Measurements from ENCODE around the gene MAP2K1.
"Not testable (repeated sequence)": the region's sequence is repeated elsewhere in the genome, so short reads cannot be mapped to it uniquely, and the experiment has no call there.

MAP2K1 gene

DNA sequence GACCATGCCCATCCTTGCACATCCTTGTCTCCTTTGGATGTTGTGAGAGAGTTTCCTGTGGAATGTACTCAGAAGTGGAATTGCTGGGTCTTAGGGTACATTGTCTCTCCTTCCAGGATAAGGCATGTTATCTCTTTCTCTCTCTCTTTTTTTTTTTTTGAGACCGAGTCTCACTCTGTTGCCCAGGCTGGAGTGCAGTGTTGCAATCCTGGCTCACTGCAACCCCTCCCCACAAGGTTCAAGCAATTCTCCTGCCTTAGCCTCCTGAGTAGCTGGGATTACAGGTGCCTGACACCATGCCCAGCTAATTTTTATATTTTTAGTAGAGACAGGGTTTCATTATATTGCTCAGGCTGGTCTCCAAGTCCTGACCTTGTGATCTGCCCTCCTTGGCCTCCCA lies 6.3 kb downstream of the MAP2K1 start:
- DNase-seq (ENCODE audit: low read depth) = not testable (repeated sequence)

DNA sequence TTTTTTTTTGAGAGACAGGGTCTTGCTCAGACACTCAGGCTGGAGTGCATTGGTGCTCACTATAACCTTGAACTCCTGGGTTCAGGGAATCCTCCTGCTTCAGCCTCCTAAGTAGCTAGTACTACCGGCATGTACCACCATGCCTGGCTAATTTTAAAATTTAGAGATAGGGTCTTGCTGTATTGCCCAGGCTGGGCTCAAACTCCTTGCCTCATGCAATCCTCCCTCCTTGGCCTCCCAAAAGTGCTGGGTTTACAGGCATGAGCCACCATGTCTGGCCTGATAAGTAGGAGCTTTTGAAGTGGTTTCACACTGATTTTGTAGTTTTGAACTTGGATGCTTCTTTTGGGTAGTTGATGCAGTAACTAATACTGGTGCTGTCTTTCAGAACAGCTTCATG lies 7.8 kb downstream of the MAP2K1 start:
- no peak for DNase-seq (ENCODE audit: low read depth)

DNA sequence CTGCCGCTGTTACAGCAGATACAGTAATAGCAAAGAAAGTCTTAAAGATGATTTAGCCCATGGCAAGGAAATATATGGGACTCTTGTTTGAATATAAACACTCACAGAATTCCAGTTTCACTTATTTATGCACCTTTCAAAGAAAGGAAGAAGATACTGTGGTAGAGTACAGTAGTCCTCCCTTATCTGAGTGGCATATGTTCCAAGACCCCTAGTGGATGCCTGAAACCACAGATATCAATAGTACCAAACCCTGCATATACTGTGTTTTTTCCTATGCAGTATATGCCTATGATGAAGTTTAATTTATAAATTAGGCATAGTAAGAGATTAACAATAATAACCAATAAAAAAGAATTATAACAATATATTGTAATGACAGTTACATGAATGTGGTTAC lies 8.2 kb downstream of the MAP2K1 start:
- no peak for DNase-seq (ENCODE audit: low read depth)

DNA sequence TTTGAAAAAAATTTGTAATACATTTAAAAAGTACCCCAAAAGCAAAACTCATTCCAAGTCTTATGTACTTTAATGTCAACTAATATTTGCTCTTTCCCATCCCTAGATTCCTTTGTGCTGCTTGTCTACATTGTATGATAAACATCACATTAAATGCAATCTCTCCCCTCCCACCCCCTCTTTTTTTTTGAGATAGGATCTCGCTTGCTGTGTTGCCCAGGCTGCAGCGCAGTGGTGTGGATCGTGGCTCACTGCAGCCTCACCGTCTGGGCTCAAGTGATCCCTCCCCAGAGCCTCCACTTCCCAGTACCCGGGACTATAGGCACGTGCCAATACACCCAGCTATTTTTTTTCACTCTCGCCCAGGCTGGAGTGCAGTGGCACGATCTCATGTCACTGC lies 12.6 kb downstream of the MAP2K1 start:
- no peak for DNase-seq (ENCODE audit: low read depth)

DNA sequence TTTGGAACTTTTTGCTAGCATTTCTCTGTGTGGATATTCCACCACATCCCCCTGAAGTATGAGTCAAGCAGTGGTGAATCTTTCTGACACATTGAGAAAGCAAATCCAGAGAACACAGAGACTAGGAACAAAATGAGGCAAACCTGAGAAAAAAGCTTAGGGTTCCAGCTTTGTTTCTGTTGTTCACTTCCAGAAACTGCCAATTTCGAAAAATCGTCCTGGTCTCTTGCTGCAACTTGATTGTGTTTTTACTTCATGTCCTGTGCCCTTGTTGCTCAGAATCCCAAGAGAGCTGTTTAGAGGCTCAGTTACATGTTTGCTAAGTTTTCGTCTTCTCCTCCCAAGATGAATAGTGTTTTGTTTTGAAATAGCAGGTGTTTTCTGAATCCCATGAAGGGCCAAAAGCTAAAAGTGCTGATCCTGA lies 13.7 kb downstream of the MAP2K1 start:
- no peak for DNase-seq (ENCODE audit: low read depth)

DNA sequence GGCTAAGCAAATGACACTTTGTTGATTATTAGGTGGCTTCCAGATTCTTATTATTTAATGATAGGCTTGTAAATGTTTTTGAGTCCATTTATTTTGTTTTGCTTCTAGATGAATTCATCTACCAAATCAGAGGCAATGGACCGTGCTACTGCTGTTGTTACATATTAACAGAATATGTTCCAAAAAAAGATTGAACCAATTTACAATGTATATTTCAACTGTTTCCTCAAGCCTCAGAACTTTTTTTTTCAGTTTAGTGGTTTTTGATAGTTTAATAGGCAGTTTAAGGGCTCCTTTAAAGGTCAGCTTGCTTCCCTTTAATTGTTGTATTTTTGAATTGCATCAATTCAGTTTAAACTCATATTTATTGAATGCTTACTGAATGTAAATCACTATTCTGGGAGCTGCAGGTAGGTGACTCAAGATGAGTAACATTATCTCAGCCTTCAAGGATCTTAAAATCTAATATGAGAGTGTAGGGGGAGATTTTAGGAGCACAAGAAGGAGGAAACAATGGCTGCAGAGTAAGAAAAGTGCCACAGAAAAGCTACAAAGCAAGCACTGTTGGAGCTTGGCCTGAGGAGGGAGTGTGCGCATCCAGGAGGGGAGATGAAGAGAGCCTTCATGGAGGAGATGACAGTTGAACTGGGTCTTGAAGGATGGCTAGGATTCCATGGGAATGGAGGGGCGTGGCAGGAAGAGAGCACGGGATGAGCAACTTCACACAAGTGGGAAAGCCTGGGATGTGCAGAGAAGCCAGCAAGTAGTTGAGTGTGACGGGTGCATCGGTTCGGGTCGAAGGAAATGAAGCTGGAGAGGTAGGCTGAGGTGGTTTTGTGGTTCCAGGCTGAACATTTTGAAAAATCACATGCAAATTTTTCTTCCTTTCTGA lies 14.7 kb downstream of the MAP2K1 start:
- no peak for DNase-seq (ENCODE audit: low read depth)

DNA sequence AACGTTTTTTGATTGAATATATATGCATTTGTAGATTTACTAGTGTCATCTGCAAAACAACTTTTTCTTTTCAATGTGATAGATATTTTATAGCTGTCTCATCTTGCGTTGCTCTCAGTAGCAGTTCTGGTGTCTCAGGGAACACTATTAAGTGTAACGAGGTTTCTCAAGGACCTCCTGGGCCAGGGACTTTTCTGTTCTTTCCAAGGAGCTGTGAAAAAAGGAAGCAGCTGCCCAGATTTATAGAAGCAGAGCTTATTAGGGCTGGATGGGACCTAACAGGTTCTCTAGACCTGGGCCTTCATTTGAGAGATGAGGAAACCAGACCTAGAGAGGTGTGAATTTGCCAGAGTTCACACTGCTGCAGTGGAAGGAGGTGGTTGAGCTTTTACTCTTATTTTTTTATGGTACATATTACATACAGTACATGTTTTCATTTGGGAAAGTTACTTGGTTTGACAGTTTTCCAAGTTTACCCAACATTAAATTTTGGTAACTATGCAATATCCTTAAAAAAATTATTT lies 16.1 kb downstream of the MAP2K1 start:
- no peak for DNase-seq (ENCODE audit: low read depth)

DNA sequence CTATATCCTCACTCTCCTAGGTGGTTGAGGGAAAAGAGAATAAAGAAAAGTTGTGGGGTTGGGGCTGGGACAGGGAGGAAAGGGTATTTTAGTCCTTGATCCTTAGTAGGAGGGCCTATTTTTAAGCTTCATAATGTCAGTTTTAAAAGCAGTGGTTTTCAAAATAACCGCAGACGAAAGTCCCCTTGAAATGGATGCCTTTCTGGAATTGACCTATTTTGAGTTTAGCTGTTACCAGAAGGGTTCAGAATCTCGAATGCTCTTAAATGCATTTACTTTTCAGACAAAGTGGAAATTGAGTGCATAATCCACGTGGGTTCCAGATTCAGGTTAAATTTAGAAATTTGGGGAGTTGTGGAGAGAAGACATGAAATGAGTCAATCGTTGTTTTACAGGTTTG lies 16.6 kb downstream of the MAP2K1 start:
- DNase-seq (ENCODE audit: low read depth) = no peak

DNA sequence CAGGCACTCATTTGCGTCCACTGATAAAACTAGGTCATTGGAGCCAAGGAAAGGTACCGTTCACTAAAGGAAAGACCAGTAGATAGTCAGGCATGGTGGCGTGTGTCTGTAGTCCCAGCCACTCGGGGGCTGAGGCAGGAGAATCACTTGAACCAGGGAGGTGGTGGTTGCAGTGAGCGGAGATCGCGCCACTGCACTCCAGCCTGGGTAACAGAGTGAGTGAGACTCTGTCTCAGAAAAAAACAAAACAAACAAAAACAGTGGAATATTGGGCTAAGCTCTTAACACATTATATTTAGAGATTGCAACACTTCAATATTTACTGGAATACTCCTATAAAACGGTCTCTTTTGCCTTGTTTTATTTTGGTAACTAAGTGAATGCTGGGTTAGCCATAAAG lies 17.4 kb downstream of the MAP2K1 start:
- DNase-seq (ENCODE audit: low read depth) = no peak

DNA sequence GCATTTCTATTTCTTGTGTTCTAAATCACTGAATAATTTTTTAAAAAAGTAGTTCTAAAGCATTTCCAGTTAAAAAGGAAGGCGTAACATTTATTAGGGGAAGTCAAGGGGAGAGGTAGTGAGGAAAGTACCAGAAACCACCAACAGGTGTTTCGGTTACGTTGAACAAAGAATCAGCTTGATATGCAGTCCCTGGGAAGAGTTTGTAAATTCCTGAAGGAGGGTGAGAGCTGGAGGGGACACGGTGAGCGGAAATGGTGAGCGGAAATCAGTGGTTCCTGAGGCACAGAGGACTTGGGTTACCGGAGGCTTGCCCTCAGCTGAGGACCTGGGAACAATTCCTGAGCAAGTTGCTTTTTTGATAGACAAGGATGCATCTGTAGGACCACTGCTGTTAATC lies 17.8 kb downstream of the MAP2K1 start:
- no peak for DNase-seq (ENCODE audit: low read depth)

DNA sequence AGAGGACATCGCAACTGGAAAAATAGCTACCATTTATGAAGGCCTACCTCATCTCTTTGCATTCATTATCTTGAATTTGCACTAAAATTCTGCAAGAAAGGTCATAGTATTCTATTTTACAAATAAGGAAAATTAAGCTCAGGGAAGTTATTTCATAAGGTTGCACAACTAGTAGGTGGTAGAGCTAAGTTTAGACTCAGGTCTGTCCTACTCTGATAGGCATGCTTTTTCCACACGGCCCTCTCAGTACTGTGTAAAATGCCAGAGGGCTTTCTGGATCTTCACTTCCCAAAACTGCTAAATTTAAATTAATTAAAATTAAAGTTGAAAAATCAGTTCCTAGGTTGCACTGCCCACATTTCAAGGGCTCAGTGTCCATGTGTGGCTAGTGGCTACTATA lies 18.3 kb downstream of the MAP2K1 start:
- no peak for DNase-seq (ENCODE audit: low read depth)

DNA sequence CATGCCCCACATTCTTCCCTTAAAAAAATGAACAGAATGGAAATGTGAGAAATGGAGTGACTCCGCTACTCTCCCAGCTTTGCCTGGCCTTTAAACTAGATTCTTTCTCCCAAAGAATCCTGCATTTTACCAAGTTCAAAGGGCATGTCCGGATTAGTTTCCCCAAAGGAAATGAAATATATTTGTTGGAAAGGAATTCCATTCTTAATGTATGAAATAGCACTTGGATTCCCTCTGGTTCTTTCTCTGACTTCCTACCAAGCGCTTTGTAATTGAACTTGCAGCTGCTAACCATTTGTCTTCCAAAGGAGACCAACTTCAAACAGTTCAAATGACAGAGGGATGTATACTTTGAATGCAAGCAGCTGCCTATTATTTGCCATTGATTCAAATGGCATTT lies 18.9 kb downstream of the MAP2K1 start:
- no peak for DNase-seq (ENCODE audit: low read depth)

DNA sequence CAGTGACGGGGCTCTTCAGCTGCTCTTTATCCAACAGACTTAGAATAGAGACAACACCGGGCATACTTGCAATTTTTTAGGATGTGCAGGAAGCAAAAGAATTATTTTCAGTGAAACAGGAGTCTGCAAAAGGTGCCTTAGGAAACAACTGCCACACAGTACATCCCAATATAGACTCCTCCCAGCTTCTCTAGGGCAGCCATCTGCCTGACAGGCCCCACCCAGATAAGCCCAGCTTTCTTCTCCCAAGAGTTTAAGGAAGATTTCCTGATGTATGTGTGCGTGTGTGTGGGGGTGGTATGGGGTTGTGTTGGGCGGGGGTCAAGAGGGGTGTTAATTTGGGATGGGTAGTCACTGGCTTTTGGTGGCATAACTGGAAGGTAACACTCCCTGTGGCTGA lies 21.5 kb downstream of the MAP2K1 start:
- no peak for DNase-seq (ENCODE audit: low read depth)

DNA sequence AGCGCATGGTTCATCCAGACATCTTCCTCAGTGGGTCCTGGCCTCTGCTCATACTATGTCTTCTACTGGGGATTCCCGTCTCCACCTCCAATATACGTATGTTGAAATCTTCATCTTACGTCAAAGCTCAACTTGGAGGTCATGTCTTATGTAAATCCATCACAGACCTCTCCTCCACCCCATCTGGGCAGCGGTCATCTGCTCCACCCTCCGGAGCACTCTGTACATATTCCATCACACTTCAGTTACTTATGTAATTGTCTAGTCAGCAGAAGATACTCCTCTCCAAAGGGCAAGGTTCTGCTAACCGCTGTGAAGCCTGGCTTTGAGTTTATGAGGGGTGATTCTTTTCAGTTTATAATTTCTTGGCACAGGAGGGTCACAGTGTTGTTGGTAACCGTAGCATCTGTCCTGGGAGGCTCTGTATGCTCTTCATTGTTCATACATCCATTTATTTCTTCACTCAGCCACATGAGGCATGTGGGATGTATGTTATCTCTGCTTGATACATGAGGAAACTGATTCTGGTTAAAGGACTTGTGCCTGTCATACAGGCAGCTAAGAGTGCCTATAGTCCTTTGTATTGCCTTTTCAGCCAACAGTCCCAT lies 22.1 kb downstream of the MAP2K1 start:
- DNase-seq (ENCODE audit: low read depth) = no peak

DNA sequence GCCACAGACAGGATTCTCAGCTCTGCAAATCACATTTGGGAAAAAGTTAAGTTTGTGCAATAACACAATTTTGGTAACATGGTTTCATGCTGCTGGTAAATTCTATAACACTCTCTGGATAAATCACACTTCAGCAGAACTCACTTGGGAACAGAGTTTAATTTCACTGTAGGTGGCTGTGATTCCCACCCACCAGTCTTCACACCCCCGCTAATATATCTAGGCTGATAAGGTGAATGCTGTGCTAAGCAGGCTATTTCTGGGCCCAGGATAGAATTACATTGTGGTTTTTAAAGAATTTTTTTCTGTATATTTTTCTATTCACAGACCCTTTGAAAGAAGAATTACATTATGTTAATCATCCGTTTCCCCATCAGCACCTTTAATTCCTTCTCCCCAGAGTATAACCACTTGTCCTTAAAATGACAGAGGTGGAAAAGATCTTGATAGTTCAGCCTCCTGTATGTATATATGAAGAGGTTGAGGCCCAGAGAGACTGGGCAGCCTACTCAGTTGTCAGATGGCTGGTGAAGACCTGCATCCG lies 22.9 kb downstream of the MAP2K1 start:
- DNase-seq (ENCODE audit: low read depth) = no peak

DNA sequence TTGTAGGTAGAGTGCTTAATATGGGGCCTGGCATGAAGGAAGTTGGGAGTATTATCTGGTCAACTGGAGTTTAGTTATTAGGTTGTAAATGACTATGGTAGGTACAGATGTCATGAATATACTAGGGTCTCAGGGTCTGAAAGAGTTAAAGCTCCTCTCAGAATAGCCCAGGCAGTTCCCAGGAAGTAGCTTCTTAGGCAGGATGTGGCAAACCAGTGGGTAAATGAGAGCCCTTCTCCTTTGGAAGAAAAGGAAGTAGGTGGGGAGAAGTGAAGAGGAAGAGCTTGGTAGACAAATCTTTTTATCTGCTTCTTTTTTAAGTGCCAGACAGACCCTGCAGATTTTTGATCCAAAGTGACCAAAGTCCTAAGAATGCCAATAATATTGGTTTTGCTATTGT lies 24.5 kb downstream of the MAP2K1 start:
- no peak for DNase-seq (ENCODE audit: low read depth)

DNA sequence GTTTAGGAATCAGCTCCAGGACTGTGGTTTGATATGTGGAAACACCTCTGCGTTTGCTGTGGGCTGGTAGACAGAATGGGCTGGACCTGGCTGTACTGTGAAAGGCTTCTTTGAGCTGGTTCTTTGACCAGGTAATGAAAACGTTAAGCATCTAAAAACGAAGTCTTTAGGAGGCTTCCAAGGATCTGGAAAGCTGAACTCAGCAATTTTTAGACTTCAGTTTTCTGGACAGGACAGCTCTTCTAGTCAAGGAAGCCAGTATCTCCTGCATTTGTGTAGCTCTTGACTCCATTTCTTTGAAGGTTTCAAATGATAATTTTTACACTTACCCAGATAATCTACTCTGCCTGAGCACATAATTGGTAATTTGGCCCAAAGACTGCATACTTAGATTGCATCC lies 25.5 kb downstream of the MAP2K1 start:
- DNase-seq (ENCODE audit: low read depth) = no peak

DNA sequence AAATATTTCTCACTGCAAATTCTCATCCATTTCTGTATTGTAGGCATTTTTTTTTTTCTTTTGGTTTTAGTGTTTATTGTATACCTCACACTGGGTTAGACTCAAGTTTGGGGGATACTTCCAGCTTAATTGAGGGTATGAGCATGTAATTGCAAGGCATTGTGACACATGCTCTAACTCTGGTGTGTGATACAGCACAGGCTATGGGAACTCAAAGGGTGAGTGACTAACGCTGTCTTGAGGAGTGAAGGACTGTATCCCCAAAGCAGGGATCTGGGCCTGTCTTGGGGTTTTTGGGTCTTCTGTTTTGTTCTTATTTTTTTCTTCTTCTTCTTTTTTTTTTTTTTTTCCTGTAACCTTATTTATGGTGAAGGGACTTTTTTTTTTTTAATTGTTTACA lies 26.9 kb downstream of the MAP2K1 start:
- DNase-seq (ENCODE audit: low read depth) = no peak

DNA sequence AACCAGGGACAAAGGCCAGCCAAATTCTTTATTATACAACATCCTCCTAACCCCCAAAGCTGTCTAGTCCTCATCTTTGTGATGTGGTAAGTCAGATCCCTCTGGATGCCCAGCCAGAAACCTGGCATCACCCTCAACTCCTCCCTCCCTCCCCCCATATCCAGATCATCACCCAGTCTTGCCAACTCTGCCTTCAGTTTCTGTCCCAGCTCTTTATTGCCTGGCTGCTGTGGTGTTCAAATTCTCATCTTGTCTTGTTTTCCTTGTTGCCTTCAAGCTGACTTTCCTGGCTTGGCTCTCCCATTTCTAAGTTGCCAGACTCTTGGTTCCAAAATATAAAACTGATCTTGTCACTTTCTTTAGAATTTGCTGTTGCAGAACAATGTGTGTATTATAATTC lies 28.6 kb downstream of the MAP2K1 start:
- no peak for DNase-seq (ENCODE audit: low read depth)

DNA sequence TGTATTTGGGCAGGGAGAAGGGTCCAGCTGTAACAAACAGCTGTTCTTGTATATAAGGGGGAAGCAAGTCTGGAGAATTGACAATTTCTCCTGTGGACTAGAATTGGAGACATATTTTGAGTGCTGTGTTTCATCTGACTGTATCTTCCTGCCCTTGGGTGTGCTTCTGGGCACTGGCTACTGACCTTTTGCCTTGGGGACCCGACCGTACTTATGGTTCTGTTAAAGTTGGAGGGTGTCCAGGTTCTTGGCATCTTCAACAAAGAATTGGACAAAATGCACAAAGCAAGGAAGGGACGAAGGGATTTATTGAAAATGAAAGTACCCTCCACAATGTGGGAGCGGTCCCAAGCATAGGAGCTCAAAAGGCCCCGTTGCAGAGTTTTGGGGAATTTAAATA lies 31.0 kb downstream of the MAP2K1 start:
- DNase-seq (ENCODE audit: low read depth) = no peak

DNA sequence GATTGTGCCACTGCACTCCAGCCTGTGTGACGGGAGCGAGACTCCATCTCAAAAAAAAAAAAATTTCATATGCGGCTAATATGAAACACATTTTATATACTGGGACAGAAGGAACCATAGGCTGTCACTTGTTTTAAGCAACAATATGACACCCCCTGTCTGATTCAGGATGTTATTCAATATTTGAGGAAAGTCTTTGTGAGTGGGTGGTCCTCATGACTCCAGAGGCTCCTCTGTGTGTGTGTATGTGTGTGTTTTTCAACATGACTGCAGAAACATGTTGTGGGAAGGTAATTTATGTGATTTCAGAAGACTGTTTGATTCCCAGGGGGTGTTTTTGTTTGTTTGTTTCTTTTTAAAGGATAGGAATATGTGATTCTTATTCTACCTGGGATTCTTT lies 32.8 kb downstream of the MAP2K1 start:
- DNase-seq (ENCODE audit: low read depth) = no peak

DNA sequence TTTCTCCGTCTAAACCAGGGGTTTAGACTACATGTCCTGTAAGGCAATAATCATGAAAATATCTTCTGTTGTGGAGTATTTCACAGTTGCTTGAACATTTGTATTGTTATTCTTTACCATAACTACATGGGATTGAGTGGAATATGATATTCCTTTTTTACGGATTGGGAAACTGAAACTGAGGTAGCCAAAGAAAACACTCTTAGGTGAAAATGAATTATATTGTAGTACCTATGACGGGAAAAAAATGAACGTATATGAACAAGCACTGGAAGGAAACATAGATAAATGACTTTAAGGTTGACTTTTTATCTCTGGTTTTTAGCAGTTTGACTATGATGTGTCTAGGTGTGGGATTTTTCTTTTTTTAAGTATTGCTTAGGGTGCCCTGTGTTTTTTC lies 35.6 kb downstream of the MAP2K1 start:
- DNase-seq (ENCODE audit: low read depth) = no peak

DNA sequence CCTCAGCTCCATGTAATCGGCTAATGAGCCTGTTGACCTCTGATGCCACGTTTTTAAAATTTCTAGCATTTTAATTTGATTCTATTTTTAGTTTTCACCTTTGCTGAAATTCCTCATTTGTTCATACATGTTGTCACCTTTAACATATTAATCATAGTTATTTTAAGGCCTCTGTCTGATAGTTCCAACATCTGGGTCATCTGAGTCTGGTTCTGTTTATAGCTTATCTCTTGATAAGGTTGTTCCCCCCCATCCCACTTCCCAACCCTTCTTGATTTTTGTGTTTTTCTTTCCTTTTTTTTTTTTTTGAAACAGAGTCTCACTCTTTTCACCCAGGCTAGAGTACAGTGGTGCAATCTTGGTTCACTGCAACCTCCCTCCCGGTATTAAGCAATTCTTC lies 36.4 kb downstream of the MAP2K1 start:
- no peak for DNase-seq (ENCODE audit: low read depth)

All from activated T-helper 9 cell treated with anti-CD3 and anti-CD28 coated beads, Interleukin-2, amount 50 U/mL, for 16 hours (primary cell).